Cerebellar cortex (tissue), 1 donor: ENCODE measurements around the gene NUCKS1.
"Not testable (repeated sequence)": the region's sequence is repeated elsewhere in the genome, so short reads cannot be mapped to it uniquely, and the experiment has no call there.

Source experiments
- DNase-seq: peaks from one replicate; pipeline ENCODE4 v3.0.0-alpha.2; 2015; ENCODE audit warnings: low spot score

Gene NUCKS1

GRCh38 chr1:205729945-205730610 lies 19.9 kb downstream of the NUCKS1 start:
- no peak for DNase-seq

GRCh38 chr1:205726619-205727125 lies 23.3 kb downstream of the NUCKS1 start:
- no peak for DNase-seq

- DNase-seq, result no peak
Measured at GRCh38 chr1:205725514-205725913, 24.5 kb downstream of the NUCKS1 start.

- not testable (repeated sequence) for DNase-seq
Measured at GRCh38 chr1:205720740-205721139, 29.2 kb downstream of the NUCKS1 start.

- no peak for DNase-seq
Measured at GRCh38 chr1:205719762-205720161, 30.2 kb downstream of the NUCKS1 start.

GRCh38 chr1:205719015-205719414 lies 31.0 kb downstream of the NUCKS1 start:
- no peak for DNase-seq

GRCh38 chr1:205716371-205717132 lies 33.4 kb downstream of the NUCKS1 start:
- DNase-seq, result no peak

GRCh38 chr1:205715628-205716027 lies 34.4 kb downstream of the NUCKS1 start:
- no peak for DNase-seq

GRCh38 chr1:205714906-205715246 lies 35.1 kb downstream of the NUCKS1 start:
- DNase-seq, result no peak

GRCh38 chr1:205714190-205714905 lies 35.6 kb downstream of the NUCKS1 start:
- DNase-seq, result no peak

GRCh38 chr1:205711105-205712048 lies 38.6 kb downstream of the NUCKS1 start:
- peak; percentile 88 for DNase-seq

GRCh38 chr1:205710201-205711062 lies 39.5 kb downstream of the NUCKS1 start:
- DNase-seq, result no peak

- no peak for DNase-seq
Measured at GRCh38 chr1:205709640-205710039, 40.3 kb downstream of the NUCKS1 start.

GRCh38 chr1:205709059-205709398 lies 41.0 kb downstream of the NUCKS1 start:
- DNase-seq, result no peak

- no peak for DNase-seq
Measured at GRCh38 chr1:205706601-205707502, 43.1 kb downstream of the NUCKS1 start.

- DNase-seq, result no peak
Measured at GRCh38 chr1:205704903-205705302, 45.1 kb downstream of the NUCKS1 start.

GRCh38 chr1:205703072-205703471 lies 46.9 kb downstream of the NUCKS1 start:
- DNase-seq, result no peak

GRCh38 chr1:205701891-205702290 lies 48.1 kb downstream of the NUCKS1 start:
- DNase-seq, result no peak

GRCh38 chr1:205701420-205701819 lies 48.6 kb downstream of the NUCKS1 start:
- DNase-seq, result no peak
